NCI-H187 (cell line): ENCODE results near the gene NFASC.
A peak's percentile ranks its signal among the peaks of the same experiment; 100 is the strongest.

ENCODE experiments used
- DNase-seq, 2 experiments: peaks; one replicate each; lab custom pipeline; 2025; lab: John Stamatoyannopoulos, UW

NFASC gene

GRCh38 chr1:204959836-204960235, 89.2 kb downstream of the NFASC start:
- DNase-seq = no peak

GRCh38 chr1:204960306-204961125, 89.9 kb downstream of the NFASC start:
- no peak for DNase-seq

- DNase-seq = no peak
Observed at GRCh38 chr1:204961765-204962419, 91.2 kb downstream of the NFASC start.

DNA sequence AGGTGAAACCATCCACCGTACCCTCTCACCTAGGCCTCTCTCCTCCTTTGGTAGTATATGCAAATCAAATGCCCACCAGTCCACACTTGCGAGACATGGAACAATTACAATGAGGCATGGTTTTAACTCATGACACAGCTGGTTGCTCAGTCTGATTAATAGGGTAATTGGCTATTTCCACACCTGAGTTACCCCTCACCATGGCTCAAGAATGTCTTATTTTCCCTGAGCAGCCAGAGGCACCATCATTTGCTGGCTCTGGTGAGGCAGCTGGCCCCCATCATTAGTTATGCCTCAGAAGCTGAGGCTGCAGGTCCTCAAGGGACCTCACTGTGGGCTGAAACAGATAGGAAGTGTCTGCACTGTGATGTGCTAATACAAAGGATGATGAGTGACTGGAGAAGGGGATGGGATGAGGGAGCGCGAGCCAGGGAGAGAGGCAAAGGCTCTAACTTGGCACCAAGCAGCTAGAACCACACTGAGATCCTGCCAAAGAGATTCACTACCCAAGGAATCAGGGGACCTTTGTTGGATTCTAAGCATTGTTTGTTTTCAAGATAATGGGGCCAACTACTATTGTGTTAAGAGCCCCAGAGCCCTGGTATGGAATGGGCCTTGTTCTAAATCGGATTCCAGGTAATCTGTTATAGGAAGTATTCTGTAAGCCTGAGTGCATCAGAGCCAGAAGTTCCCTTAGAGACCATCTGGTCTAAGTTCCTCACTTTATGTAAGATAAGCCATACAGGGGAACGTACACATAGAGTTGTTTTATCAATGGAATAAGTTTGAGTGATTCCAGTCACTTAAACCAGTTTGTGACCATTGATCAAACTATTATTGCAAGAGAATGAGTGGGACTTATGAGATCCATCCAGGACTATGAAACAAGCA, 92.3 kb downstream of the NFASC start:
- DNase-seq = no peak

- no peak for DNase-seq
Observed at GRCh38 chr1:204967451-204967850, 96.8 kb downstream of the NFASC start.

DNA sequence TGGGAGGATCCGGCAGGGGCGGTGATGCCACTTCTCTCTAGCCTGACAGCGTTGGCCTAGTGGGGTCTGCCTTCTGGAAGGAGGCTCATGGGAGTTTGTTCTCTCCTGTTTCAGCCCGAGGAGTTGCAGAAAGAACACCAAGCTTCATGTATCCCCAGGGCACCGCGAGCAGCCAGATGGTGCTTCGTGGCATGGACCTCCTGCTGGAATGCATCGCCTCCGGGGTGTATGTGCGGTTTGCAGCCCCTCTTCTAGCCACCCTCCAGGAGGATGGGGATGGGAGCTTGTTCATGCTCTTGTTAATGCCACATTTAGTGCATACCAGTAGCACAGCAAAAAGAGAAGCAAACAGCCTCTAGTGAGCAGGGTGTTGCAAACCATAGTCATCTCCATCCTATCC, 97.5 kb downstream of the NFASC start:
- no peak for DNase-seq

DNA sequence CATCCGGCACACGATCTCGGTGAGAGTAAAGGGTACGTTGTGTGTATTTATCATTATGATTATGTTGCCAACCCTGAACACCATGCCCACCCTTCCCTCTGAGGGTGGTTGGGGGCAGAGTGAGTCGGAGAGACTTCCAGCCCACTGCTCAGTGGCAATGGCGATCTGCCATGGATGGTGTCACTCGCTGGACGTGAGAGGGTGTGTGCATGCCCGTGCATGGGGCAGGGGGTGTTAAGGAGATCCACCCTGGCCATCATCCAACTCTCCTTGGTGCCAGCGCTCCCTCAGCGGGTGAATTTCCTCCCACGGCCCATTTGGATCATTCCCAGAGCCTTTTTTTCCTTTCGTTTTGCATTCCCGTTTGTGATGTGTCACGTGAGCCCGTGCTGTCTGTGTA, 98.3 kb downstream of the NFASC start:
- no peak for DNase-seq

DNA sequence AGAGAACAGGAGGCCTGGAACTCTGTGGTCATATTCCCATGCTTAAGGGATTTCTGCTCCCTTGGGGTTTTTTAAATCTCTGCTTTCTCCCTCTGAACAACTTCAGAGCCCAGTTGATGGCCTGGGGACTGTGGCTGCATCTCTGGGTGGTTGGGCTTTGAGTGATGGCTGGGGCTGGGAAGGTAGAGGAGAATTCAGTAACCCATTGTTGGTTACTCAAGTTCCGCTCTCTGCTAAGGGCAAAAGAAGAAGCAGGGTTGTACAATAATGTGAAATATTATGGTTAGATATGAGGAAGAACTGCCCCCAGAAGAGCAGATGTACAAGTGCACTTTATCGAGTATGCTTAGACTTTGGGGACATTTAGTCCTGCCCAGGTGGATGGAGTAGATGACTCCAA, 100.3 kb downstream of the NFASC start:
- DNase-seq = no peak

- no peak for DNase-seq
Observed at GRCh38 chr1:204971517-204972336, 101.1 kb downstream of the NFASC start.

DNA sequence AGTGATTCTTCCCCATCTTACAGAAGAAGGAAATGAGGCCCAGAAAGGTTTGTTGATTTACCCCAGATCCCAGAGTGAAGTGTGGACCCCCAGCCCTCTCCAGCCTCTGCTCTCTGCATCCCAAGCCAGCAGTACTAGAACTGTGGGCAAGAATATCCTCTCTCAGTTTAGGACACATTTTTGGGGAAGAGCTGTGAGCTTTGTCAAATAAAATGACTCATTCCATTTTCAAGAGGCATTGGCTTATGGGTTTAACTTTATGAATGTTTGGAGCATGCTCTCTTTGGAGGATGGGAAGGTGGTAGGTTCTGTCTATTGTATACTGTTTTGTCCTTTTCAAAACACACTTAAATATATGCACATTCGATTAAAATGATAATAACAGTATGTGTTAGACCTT, 101.8 kb downstream of the NFASC start:
- no peak for DNase-seq

- DNase-seq = no peak
Observed at GRCh38 chr1:204973449-204973848, 102.8 kb downstream of the NFASC start.

GRCh38 chr1:204974327-204974726, 103.7 kb downstream of the NFASC start:
- no peak for DNase-seq

GRCh38 chr1:204975021-204975420, 104.4 kb downstream of the NFASC start:
- DNase-seq = no peak

- peak; percentile 36 to 56 for DNase-seq
Observed at GRCh38 chr1:204975568-204976235, 105.0 kb downstream of the NFASC start.

- DNase-seq = no peak
Observed at GRCh38 chr1:204976646-204977045, 106.0 kb downstream of the NFASC start.

GRCh38 chr1:204977318-204977717, 106.7 kb downstream of the NFASC start:
- DNase-seq = no peak

- DNase-seq = no peak
Observed at GRCh38 chr1:204978782-204979181, 108.1 kb downstream of the NFASC start.

DNA sequence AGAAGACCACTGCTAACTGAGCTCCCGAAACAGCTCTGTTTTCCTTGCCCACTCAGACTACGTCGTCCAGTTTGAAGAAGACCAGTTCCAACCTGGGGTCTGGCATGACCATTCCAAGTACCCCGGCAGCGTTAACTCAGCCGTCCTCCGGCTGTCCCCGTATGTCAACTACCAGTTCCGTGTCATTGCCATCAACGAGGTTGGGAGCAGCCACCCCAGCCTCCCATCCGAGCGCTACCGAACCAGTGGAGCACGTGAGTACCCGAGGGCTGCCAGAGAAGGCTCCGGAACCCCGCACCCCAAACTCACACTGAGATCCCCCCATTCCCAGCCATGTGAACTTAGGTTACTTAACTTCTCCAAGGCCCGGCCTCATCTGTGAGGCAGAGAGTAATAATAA, 108.6 kb downstream of the NFASC start:
- DNase-seq = no peak

DNA sequence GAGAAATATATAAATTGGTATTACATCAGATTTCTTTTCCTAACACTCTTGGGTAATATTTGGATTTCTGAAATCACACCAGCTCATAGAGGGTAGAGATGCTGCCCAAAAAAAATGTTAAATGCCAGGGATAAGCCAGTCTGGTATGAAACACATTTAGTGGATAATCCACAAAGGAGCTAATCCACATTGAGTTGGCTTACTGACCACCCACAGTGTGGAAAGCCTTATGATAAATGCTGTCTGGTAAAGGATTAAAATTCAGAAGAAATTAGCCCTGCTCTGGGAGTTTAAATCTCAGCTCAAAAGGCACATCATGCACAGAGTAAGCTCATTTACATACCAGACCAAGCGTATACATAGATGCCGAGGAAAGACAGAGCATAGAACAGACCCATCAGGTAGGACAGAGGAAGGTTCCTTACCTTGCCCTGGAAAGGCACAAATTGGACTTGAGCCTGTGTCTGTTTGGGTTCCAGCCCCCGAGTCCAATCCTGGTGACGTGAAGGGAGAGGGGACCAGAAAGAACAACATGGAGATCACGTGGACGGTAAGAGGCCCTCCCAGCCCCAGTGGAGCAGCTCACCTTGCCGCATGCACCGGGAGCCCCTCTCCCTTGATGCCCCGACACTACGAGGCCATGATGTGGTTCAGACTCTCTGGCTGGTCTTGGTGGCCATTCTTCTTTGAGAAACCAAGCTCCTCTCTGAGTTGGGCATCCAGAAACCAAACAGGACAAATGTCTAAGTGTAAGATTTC, 109.4 kb downstream of the NFASC start:
- no peak for DNase-seq

DNA sequence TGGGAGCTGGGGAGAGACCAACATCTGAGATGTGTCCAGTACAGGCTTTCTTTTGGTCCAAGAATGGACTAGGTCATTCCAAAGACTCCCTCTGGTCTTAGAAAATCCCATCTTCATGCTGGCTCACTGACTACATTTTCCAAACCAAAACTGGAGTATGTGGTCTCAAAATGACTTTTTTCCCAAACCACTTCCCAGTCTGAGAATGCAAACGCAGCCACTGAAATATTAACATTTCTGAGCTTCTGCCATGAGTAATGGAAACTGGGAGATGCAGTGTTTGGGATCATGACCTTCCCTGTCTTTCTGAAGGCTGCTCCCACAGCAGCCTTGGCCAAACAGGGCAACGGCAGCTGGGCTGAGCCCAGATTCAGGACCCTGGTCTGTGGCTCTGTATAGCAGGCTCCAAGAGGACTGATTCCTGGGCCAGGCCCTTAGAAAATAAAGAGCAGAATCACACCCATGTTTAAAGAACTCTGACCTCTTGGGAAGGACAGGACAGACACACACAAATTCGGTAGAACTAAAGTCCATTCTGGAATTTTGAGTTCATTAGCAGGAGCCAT, 110.3 kb downstream of the NFASC start:
- DNase-seq = no peak
